NCI-H748 (cell line): ENCODE data around the gene MRPL41.
"Not testable (repeated sequence)": the region's sequence is repeated elsewhere in the genome, so short reads cannot be mapped to it uniquely, and the experiment has no call there.

Experiments
- DNase-seq: peaks from one replicate; lab custom pipeline; 2025; ENCODE audit not compliant: unreplicated experiment; lab: John Stamatoyannopoulos, UW

MRPL41 gene

GRCh38 chr9:137521405-137521985 lies 30.2 kb upstream of the MRPL41 start:
- no peak for DNase-seq

- no peak for DNase-seq
Observed at GRCh38 chr9:137522746-137523455, 28.8 kb upstream of the MRPL41 start.

GRCh38 chr9:137524161-137524980 lies 27.3 kb upstream of the MRPL41 start:
- DNase-seq, result no peak

- no peak for DNase-seq
Observed at GRCh38 chr9:137524981-137525317, 26.7 kb upstream of the MRPL41 start.

GRCh38 chr9:137530331-137530730 lies 21.3 kb upstream of the MRPL41 start:
- no peak for DNase-seq

GRCh38 chr9:137531099-137531765 lies 20.4 kb upstream of the MRPL41 start:
- DNase-seq, result no peak

GRCh38 chr9:137532891-137533468 lies 18.7 kb upstream of the MRPL41 start:
- not testable (repeated sequence) for DNase-seq

GRCh38 chr9:137534256-137535119 lies 17.2 kb upstream of the MRPL41 start:
- DNase-seq, result peak; percentile 78

- no peak for DNase-seq
Observed at GRCh38 chr9:137535120-137535428, 16.6 kb upstream of the MRPL41 start.

- DNase-seq, result not testable (repeated sequence)
Observed at GRCh38 chr9:137536594-137537131, 15.0 kb upstream of the MRPL41 start.

- DNase-seq, result no peak
Observed at GRCh38 chr9:137538058-137538457, 13.6 kb upstream of the MRPL41 start.

GRCh38 chr9:137540536-137540935 lies 11.1 kb upstream of the MRPL41 start:
- no peak for DNase-seq

- no peak for DNase-seq
Observed at GRCh38 chr9:137542486-137542885, 9.2 kb upstream of the MRPL41 start.

GRCh38 chr9:137543237-137543963 lies 8.3 kb upstream of the MRPL41 start:
- no peak for DNase-seq

GRCh38 chr9:137544176-137544760 lies 7.4 kb upstream of the MRPL41 start:
- no peak for DNase-seq

GRCh38 chr9:137545123-137545522 lies 6.6 kb upstream of the MRPL41 start:
- DNase-seq, result no peak

GRCh38 chr9:137547687-137548543 lies 3.8 kb upstream of the MRPL41 start:
- DNase-seq, result no peak

- peak; percentile 87 for DNase-seq
Observed at GRCh38 chr9:137550231-137550621, 1.5 kb upstream of the MRPL41 start, which contains the start of gene PNPLA7. Gene PNPLA7 (minus strand): TSS chr9:137550402. CDS start chr9:137550197, 205 bp downstream.
